Activated CD4-positive, alpha-beta T cell treated with anti-CD3 and anti-CD28 coated beads for 24 hours (primary cell): Measurements from ENCODE around the gene COL4A2.
"Not testable (repeated sequence)": the region's sequence is repeated elsewhere in the genome, so short reads cannot be mapped to it uniquely, and the experiment has no call there.

Source experiments
- DNase-seq, 2 donors: peaks; one replicate each; pipeline ENCODE4 v3.0.0-alpha.2; 2020; ENCODE audit warnings: low read depth in 2 of 2

The COL4A2 gene

DNA sequence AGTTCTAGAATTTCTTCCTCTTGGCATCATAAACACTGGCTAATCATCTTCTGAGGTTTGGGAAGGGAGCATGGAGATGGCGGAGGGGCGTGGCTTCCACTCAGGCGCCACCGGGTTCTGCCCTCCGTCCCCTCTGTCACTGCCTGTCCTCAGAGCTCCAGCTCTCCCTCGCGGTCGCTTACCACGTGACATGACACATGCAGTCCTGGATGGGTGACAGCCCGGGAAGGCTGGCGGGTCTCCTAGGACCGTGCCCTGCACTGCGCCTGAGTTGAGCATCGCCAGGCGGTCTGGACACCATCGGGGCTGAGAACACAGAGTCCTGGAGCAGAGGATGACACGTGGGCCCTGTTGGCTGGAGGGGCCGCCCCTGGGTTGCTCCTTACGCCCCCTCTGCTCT lies 131.1 kb downstream of the COL4A2 start:
- no peak for DNase-seq

DNA sequence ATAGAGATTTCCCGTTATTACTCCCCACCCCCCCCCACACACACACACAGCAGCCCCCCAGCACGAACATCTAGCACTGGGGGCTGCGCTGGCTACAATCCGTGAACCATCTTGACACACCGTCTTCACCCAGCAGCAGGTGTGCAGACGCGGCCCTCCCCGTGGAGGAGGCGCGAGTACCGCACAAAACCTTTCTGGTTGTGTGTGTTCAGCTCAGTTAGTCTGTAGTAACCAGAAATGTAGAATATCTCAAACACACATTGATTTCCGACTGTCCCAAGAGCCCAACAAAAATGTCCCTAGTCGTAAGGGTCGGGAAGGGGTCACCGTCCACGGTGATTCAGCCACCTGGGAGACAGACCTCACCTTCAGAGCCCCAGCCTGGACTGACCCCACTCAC lies 131.7 kb downstream of the COL4A2 start:
- no peak for DNase-seq

DNA sequence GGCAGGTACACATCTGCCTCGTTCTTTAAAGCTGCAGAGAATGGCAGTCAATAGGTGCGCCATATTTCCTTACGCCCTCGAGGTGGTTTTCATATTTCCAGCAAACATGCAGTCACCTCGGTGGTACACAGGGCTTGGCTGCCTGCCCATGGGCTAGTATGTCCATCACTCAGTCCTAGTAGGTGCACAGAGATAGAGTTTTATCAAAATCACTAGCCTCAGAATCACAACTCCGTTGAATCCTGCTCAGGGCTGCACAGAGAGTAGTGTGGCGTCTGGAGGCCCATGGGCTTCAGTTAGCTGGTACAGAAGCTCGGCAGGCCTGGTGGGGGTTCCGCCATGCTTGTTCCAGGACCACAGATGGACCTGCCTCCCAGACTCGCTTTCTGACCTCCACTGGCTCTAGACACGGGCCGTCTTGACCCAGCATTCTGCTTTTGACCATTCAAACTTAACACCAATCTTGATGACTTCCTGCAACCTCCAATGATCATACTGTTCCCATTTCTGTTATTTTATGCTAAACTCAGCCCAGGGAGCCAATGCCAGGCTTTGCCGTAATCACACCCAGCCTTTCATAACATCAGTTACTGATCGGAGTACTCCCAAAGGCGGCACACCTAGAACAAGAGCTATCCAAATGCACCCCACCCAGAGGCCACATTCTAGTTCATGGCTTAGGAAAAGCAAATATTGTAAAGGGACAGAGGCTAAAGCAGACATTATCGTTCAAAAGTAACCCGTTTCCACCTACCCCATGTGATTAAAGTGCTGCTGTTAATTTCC lies 134.1 kb downstream of the COL4A2 start:
- no peak for DNase-seq

DNA sequence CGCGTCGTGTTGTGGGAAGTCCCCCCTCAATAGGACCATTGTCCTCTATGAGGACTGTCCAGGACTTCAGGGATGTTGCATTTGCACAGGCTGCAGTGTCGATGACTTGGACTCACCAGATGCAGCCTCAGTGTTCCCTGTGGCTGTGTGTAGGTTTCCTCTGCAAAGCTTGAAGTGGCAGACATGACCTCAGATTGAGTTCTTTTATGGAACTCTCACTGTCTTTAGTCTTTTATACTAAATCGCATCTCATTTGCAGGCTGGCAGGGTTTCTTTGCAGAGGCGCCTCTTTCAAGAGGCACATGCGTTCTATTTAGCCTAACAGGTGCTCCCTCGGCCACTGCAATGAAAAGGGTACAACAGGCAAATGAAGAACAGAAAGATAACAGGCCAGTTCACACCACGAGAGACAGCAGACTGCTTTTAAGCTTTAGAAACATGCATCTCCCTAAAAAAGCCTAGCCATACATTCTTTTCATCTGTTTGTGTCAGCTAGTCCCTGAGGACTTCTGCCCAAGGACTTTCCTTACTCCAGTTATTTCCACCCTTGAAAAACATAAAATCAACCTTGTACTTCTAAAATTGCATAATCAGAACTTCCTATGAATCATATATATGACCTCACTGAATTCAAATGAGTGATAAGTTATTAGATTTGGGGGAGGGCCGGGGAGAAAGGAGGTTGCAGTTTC lies 136.0 kb downstream of the COL4A2 start:
- DNase-seq = no peak

DNA sequence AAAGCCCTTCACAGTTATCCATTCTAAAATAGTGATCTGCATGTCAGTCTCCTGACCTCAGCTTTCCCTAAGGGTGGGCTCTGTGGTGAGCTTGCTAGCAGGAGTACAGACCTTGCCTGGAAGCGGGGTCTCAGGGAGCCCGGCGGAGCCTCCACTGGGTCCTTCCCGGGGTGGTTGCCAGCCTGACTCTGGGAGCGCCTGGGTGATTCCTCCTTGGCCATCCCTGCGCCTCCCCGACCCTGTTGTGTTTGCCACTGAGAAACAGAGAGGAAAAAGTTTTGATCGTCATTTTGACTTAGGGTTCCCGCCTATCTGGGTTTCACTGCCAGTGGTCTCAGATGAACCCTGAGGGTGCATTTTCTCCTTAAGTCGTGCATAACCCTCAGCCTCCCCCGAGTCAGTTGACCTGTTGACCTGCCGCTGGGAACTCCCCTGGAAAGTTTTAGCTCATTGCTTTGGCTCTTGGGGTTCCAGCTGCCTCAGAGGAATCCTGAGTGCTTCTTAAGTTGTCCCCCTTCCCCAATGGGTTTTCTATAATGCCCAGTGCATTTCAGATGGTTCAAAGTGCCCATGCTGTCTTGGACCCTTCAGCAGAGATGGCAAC lies 136.6 kb downstream of the COL4A2 start:
- no peak for DNase-seq

DNA sequence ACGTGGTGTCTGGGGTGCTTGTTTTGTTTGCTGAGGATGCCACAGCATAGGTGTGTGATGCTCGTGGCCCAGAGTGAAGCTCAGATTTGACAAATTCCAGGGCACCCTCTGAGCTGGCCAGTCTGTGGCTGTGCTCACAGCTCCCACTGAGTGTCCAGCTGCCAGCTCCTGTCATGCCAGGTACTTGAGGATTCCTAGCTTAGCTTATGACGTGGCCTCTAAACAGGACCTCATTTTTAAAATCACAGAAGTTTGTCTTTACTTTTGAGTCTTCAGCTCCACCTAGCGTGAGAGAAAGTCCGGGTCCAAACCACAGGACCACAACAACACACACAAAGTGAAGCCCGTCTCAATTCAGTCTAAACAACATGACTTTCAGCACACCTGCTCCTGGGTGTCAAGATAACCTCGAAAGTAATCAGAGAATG lies 137.2 kb downstream of the COL4A2 start:
- no peak for DNase-seq

DNA sequence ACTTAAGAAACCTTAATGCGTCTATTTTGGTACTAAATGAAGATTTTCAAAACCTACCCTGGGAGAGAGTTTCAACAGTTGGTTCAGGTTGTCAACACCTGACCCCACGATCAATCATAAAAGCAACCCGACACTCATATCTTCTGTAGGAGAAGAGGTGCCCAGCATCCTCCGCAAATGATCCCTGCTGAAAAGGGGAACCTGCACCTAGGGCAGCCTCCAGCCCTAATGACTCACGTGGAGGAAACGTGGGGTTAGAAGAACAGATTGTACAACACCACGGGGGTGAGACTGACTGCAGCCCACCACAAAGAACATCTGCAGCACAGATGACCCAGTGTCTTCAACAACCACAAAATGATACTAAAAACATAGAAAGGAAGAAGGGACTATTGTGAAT lies 138.1 kb downstream of the COL4A2 start:
- no peak for DNase-seq

DNA sequence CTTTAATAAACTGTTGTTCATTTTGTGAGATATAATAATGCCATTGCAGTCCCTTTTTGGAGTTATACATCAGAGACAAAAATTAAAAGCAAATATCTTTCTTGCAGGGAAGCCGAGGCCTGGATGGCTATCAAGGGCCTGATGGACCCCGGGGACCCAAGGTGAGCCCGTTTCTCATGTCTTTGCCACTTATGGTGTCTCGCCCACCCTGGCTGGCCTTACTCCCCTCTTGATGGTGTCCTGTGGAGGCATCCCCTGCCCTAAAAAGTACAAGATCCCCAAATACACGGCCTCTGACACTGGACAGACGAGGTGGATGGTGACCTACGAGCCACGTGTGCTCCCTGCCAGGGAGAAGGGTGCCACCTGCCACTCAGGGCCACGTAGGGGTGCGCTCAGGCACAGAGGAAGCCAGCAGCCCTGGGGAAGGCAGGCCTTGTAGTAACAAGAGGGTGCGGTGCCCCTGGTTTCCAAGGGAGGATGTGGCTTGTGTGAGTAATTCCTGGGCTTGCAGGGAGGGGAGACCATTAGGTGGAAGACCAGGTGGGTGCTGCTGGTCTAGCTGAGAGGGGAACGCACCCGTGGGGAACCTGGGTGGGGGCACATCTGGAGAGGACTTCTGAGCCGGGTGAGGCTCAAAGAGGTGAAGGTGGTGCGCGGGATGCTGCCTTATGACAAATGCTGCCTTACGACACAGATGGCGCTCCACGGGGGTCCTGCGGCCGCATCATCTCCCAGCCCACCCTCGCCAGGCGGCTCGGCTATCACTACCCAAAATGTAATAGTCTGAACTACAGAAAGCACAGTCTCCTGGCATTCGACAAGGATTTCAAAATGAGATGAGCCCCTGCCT lies 138.9 kb downstream of the COL4A2 start:
- DNase-seq = no peak

DNA sequence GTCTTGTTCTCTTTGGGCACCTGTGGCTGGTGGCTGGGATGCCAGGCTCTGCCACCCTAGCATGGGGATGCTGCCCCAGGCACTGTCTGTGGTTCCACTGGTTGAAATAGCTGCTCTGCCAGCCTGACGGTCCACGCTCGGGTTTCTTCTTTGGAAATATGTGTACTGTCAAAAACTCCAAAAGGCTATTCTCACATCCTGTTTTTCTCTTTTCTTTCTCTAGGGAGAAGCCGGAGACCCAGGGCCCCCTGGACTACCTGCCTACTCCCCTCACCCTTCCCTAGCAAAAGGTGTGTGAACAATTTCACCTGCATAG lies 139.4 kb downstream of the COL4A2 start:
- no peak for DNase-seq

DNA sequence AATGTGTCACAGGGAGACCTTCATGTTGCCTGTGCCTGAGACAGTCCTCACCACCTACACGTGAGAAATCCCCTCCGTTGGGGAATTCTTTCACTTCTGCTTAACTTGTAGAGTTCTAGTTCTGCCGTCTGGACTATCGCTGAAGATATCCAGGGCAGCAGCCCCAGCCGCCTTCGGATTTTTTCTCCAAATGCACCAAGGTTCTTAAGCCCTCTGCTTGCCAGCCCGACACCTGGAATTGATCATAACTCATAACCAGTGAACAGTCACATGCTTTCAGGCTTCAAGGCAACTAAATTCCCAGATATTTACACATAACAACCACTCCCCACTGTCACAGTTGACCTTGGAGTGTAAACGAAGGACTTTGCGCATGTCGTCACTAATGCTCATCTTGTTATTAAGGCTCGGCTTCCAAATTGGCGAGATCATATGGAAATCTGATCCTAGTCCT lies 140.0 kb downstream of the COL4A2 start:
- DNase-seq = no peak

DNA sequence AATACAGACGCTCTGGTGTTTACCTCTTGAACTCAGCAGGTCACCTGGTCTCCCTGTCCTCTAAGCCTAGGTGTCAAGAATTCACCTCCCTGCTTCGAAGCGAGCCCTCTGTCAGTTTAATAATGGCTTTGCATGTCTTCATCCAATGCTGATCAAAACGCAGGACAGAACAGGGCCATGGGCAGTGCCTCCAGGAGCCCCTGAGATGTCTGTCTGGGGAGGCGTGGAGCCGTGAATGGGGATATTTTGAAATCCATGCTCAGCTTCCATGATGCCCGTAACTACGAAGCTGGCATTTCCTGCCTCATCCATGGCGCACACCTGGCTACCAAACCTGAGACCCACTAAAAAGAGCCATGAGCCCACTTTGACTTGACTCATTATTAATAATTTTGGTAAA lies 140.7 kb downstream of the COL4A2 start:
- no peak for DNase-seq

DNA sequence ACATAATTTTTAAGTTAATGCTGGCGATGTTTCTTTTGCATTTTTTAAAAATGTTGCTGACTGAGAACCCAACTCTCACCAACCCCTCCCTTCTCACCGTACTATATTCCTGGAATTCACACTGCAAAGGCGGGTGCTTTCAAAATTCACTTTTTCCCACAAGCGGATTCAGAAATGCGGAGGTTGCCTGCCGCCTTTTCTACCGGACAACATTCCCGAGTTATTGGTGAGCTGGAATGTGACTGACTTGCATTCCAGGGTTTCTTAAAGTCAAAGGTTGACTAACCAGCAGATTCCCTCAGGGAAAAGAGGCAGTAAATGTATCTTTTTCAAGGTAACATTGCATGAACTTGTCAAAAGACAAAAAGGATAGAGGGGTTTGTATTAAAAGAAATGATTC lies 141.1 kb downstream of the COL4A2 start:
- no peak for DNase-seq

DNA sequence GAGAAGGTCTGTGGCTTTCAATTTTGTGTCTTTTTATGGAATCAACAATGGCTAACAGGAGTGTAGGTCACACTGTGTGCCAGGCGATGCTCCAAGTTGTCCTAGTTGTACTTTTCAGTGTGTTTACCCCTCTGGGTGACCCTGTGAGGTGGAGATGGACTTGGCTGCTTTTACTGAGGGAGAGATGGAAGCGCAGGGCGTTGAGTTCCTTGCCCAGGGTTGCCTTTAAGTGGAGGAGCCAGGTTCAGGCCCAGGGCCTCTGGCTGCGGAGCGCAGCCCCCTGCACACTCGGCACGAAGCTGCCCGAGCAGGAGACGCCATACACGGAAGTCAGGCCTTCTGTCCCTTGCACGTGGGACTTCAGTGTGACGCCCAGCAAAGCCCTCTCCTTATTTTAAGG lies 141.6 kb downstream of the COL4A2 start:
- no peak for DNase-seq

DNA sequence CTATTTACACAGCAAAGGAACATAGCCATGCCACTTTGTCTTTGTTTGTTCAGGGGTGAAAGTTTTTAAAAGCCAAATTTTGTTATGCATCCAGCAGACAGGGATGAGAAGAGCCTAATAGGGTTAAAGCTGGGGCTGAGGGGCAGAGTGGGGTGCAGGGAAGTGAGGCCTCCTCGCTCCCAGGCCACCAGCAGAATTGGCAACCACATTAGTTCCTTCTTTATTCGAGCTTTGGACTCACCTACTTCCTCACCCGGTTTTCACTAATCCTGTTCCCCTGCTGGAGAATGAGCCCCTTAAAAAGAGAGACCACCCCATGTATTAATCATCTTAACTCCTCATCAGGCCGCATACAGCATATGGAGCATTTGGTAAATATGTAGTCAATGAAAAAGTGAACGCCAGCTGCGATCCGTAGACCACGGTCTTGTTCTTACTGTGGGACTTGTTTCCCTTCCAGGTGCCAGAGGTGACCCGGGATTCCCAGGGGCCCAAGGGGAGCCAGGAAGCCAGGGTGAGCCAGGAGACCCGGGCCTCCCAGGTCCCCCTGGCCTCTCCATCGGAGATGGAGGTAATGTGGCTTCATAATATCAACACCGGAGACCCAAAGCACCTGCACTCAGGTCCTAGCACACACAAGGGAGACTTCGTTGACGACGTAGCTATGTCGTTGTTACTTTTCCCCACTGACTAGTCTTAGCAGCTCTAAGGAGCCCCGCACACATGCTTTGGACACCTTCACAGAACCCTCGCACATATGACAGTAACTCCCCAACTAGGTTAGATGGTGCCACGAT lies 142.3 kb downstream of the COL4A2 start:
- DNase-seq = no peak

DNA sequence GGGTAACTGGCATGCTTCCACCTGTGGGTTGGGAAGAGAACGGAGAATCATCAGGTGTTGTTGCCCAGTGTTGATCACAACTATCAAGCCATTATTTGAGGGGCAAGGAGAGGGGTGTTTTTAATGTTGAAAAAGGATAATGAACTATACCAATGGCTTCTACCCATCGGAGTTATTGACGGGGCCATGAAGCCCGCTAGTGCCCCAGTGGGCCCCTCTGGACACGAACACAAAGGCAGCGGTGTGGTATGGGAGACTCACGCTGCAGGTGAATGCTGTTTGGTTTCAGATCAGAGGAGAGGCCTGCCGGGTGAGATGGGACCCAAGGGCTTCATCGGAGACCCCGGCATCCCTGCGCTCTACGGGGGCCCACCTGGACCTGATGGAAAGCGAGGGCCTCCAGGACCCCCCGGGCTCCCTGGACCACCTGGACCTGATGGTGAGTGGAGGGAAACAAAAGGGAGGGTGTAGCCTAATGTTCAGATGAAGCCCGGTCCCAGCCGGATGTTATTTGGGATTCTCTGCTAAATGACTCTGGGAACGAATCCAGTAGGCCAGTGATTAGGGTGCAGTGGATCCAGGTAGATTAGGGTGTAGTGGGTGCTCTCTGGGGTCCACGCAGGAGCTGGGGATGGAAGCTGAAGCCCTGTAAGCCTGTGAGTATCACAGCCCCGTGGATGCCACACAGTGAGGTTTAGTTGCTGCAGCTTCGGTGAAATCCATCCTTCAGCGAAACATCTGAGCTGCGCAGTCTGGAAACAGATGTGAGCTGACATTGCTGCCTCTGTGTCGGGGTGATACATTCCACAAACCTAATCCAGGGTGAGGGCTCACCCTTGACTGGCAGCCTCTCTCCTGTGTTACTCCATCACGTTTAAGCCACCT lies 143.2 kb downstream of the COL4A2 start:
- no peak for DNase-seq

DNA sequence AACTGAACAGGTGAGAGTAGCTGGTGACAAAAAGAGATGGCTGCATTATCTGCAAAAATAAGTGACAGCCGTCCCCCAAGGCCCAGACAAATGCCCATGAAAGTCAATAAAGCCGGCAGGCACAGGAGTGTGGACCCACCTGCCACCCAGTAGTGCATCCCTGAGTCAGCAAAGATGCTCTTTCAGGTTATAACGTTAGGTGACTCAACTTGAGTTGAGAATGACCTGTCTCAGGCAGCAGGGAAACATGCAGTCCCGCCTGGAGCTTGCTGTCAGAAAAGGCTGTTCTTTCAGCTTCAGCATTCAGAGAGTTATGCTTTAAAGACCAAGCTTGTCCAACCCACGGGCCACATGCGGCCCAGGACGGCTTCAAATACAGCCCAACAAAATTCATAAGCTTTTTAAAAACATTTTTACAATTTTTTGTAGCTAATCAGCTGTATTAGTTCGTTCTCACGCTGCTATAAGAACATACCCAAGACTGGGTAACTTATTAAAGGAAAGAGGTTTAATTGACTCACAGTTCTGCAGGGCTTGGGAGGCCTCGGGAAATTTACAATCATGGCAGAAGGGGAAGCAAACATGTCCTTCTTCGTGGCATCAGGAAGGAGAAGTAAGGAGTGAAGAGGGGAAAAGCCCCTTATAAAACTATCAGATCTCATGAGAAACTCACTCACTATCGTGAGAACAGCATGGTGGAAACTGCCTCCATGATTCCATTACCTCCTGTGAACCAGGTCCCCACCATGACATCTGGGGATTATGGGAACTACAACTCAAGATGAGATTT lies 144.1 kb downstream of the COL4A2 start:
- DNase-seq = no peak

DNA sequence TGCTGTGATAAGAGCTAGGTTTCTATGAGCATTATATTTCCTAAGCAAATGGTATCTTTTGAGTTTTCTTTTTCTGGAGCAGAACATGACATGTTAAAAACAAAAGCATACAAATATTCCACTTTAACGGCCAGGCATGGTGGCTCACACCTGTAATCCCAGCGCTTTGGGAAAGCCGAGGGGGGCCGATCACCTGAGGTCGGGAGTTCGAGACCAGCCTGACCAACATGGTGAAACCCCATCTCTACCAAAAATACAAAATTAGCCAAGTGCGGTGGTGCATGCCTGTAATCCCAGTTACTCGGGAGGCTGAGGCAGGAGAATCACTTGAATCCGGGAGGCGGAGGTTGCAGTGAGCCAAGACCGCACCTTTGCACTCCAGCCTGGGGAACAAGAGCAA lies 146.0 kb downstream of the COL4A2 start:
- not testable (repeated sequence) for DNase-seq

DNA sequence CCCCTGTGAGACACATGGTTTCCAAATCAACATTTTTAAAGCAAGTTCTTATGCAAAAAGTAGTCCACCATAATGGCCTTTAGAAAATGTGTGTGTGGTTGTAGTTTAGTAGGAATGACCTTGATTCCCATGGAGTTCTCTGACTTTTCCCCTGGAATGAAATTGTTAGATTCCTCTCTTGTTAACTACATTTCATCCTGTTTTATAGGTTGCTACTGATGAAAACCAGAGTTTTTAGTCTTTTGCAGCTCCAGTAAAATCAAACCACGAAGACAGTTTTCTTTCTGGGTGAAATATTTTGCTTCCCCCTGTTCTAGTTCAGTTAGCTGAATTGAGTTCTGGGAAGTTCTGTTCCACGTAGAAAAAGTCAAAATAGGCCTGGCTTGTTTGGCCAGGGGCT lies 146.7 kb downstream of the COL4A2 start:
- DNase-seq = no peak

DNA sequence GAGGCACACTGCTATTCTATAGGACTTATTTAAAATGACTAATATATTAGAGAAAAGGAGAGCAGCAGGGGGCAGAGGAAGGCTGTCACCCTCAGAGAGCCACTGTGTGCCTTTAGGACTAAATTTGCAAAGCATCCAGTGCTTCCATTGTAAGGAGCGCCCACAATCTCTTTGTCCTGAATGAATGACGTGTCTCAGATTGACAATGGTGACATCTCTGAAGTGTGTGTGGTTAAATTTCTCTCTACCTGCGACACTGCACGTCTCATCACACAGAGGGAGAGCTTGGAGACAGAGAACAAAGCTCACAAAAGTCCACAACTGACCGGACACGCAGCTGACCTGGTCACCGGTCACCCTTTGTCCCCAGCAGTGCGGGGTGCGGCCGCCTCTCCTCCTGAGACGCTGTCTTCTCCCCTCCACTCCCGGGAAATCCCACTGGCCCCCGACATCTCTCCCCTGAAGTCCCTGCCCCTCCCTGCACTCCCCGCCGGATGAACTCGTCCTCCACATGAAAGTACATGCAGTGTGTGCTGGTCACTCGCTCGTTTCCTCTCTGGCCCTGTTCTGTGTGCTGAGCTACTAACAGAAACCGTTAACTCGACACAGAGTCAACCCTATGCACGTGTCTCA lies 147.3 kb downstream of the COL4A2 start:
- no peak for DNase-seq
